Measurements from ENCODE around the gene C15orf62.
A peak's percentile ranks its signal among the peaks of the same experiment; 100 is the strongest.

- TF ChIP-seq CTCF (IDR thresholded peaks at IDR 0.05; ENCODE audit: low read depth, low read length), result peak; percentile 85
- TF ChIP-seq EZH2phosphoT487 (IDR thresholded peaks at IDR 0.05; ENCODE audit: low read depth), result no peak
Observed at GRCh38 chr15:40782609-40783227, 12.9 kb downstream of the C15orf62 start.
